Endothelial cell (in vitro differentiated cells): ENCODE measurements around the gene CCDC137. TPM values are rescaled to one million over a fixed set of nuclear protein-coding genes. Genes with fewer than 3 reads are reported as not detected.

ENCODE experiments used
- DNase-seq: peaks from one replicate; pipeline ENCODE4 v3.0.0; 2021; ENCODE audit warnings: low spot score
- H3K27ac Mint-ChIP-seq: one replicate; pipeline ENCODE4 v1.8.0; 2021; ENCODE audit warnings: mixed read lengths, inconsistent platforms; ENCODE audit not compliant: unreplicated experiment
- H3K27me3 Mint-ChIP-seq: one replicate; pipeline ENCODE4 v1.8.0; 2021; ENCODE audit warnings: mild to moderate bottlenecking, moderate library complexity, mixed read lengths, inconsistent platforms; ENCODE audit not compliant: unreplicated experiment
- H3K36me3 Mint-ChIP-seq: one replicate; pipeline ENCODE4 v1.8.0; 2021; ENCODE audit warnings: mild to moderate bottlenecking, low read depth, mixed read lengths, inconsistent platforms; ENCODE audit not compliant: unreplicated experiment
- H3K4me1 Mint-ChIP-seq: one replicate; pipeline ENCODE4 v1.8.0; 2021; ENCODE audit warnings: mild to moderate bottlenecking, mixed read lengths, inconsistent platforms; ENCODE audit not compliant: unreplicated experiment
- H3K4me3 Mint-ChIP-seq: one replicate; pipeline ENCODE4 v1.8.0; 2021; ENCODE audit warnings: mild to moderate bottlenecking, mixed read lengths, inconsistent platforms; ENCODE audit not compliant: unreplicated experiment
- H3K9me3 Mint-ChIP-seq: one replicate; pipeline ENCODE4 v1.8.0; 2021; ENCODE audit warnings: mixed read lengths, inconsistent platforms; ENCODE audit not compliant: unreplicated experiment
- CTCF ChIP-seq: fragments of 200-600 bp; sonication (generic); IDR thresholded peaks from one replicate; pipeline ENCODE4 v1.5.0; 2021; ENCODE audit warnings: antibody characterized with exemption; ENCODE audit not compliant: unreplicated experiment
- total RNA-seq: library from RNA; stranded (reverse); fragmentation: NEBNext Ultra II Directional; extraction: Animal tissue kit (Norgen Biotek cat#: 25700); gene quantifications from one replicate; pipeline ENCODE4 v1.2.1, GENCODE V29; 2021; ENCODE audit not compliant: unreplicated experiment

Gene CCDC137
- total RNA-seq, 1 donor from 2014 or later, result 31.8 TPM

DNA sequence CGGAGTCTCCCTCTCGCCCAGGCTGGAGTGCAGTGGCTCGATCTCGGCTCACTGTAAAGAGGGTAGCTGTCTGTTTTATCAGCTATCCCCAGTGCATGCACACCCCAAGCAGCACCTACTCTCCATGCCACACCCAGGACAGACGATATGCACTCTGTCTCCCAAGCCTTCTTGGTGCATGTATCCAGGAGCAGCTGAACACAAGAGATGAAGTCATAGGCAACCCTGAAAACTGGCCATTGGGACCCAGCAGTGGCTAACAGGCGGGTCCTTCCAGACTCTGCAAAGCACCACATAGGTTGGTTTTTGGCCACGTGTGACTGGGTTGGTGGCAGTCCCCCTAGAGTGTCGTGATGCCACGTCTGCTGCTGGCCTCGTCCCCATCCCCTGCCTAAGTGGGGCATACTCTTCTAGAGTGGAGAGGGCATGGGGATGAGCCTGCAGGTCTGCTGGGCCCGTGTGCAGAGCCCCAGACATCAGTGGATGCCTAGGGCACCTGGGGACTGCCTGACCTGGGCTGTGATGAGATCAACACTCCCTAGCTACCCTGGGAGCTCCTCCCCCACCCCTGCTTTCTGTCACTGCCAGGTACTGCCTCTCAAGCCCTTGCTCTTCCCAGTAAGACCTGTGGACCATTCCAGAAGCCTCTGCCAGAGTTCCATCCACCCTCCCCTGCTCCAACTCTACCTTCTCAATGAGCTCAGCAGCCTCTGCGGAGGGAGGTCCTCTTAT, 19.5 kb upstream of the CCDC137 start:
- Mint-ChIP-seq H3K27me3 (peaks cover 24% of the 10 kb centered on the region), H3K36me3 (peaks cover 3% of the 10 kb centered on the region), H3K4me3 (peak overlapping the region; percentile 59), H3K9me3 (no peaks in the 10 kb centered on the region), H3K4me1 (peaks cover 2% of the 10 kb centered on the region), H3K27ac (no peak overlapping the region)
- DNase-seq, result no peak
- TF ChIP-seq CTCF, result no peak

- no peak for DNase-seq
- Mint-ChIP-seq H3K9me3 (no peaks in the 10 kb centered on the region), H3K4me3 (peak overlapping the region; percentile 59), H3K36me3 (peaks cover 3% of the 10 kb centered on the region), H3K27me3 (peaks cover 27% of the 10 kb centered on the region), H3K27ac (no peak overlapping the region), H3K4me1 (peaks cover 2% of the 10 kb centered on the region)
- TF ChIP-seq CTCF, result no peak
Measured at GRCh38 chr17:81647640-81648012, 18.9 kb upstream of the CCDC137 start.

DNA sequence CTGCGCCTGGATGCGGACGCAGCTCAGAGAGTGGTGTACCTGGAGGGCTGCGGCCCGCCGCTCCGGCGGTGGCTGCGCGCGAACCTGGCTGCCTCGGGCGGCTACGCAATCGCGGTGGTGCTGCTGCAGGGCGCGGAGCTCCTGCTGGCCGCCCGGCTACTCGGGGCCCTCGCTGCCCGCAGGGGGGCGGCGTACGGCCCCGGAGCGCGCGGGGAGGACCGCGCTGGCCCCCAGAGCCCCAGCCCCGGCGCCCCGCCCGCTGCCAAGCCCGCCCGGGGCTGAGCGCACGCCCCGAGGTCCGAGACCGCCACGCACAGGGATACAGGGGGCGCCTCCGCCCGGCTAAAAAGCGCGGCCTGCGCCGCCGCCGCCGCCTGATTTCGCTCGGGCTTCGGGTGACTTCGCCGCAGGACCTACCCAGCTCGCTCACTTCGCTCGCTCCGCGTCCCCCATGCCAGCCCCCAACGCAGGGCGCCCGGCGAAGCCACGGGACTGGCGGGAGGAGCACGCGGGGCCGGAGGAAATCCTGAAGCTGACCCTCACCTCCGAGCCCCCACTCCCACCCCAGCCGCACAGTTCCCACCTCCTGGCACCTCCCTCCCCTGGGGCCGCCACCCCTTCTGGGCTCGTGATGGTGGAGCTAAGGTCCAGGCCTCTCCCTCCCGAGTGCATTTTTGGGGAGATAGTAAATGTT, 18.4 kb upstream of the CCDC137 start:
- no peaks in the 10 kb centered on the region for H3K9me3 Mint-ChIP-seq
- DNase-seq, result no peak
- H3K4me1 Mint-ChIP-seq, result peaks cover 2% of the 10 kb centered on the region
- H3K27me3 Mint-ChIP-seq, result peaks cover 28% of the 10 kb centered on the region
- H3K27ac Mint-ChIP-seq, result no peak overlapping the region
- peaks cover 3% of the 10 kb centered on the region for H3K36me3 Mint-ChIP-seq
- no peak for TF ChIP-seq CTCF
- H3K4me3 Mint-ChIP-seq, result no peak overlapping the region

DNA sequence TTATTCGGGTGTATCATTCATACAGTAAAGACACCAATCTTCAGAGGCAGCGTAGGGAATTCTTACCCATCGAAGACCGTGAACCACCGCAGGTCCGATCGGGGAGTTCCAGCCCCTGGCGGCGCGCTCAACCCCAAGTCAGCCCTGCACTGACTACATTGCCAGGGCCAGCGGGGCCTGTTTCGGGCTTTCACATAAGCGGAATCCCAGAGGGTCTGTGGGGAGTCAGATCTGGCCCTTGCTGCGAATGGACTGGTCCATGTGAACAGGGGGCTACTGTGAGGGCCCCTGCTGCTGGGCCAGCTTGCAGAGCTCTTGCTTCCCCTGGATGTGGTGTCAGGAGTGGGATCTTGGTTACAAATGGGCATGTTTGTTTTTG, 17.8 kb upstream of the CCDC137 start:
- no peak for TF ChIP-seq CTCF
- Mint-ChIP-seq H3K27ac (no peak overlapping the region), H3K4me3 (no peak overlapping the region), H3K27me3 (peaks cover 33% of the 10 kb centered on the region), H3K4me1 (peaks cover 2% of the 10 kb centered on the region), H3K9me3 (no peaks in the 10 kb centered on the region), H3K36me3 (peaks cover 3% of the 10 kb centered on the region)
- no peak for DNase-seq

- H3K36me3 Mint-ChIP-seq, result no peaks in the 10 kb centered on the region
Measured at GRCh38 chr17:81650951-81651350, 15.6 kb upstream of the CCDC137 start.

More at GRCh38 chr17:81650951-81651350, 15.6 kb upstream of the CCDC137 start:
- Mint-ChIP-seq H3K27ac (no peak overlapping the region), H3K4me3 (no peak overlapping the region), H3K27me3 (peaks cover 26% of the 10 kb centered on the region), H3K4me1 (peaks cover 2% of the 10 kb centered on the region), H3K9me3 (no peaks in the 10 kb centered on the region)
- TF ChIP-seq CTCF, result no peak
- DNase-seq, result no peak
